Measurements from ENCODE around the gene TBX20. TPM values are rescaled to one million over a fixed set of nuclear protein-coding genes. Genes with fewer than 3 reads are reported as not detected.

TBX20 gene
- total RNA-seq, 3 donors from 2014 or later (not counting 1 experiment from before 2014, with no cell fraction given): not detected

GRCh38 chr7:35285799-35286198, 31.9 kb upstream of the TBX20 start:
- no peak overlapping the region for H3K27ac ChIP-seq (ENCODE audit: low read length)
- WGBS (ENCODE audit: insufficient coverage): no CpG with 5 or more reads among the region's 1 CpG
- no peaks in the 10 kb centered on the region for H3K4me1 Mint-ChIP-seq
- H3K36me3 ChIP-seq (ENCODE audit: control insufficient read depth, insufficient read depth, low read length): no peaks in the 10 kb centered on the region
- peaks cover 0 to 3% of the 10 kb centered on the region in 2 donors for H3K9me3 Mint-ChIP-seq
- intact Hi-C loops (cut with micrococcal nuclease): no loop called here
- no peak for DNase-seq
- H3K4me3 ChIP-seq (ENCODE audit: low read length): no peak overlapping the region
- H3K4me1 ChIP-seq (ENCODE audit: control insufficient read depth, insufficient read depth, low read length): no peaks in the 10 kb centered on the region
- H3K4me3 Mint-ChIP-seq: no peak overlapping the region
- H3K9me3 ChIP-seq (ENCODE audit: control insufficient read depth, insufficient read depth, low read length): no peaks in the 10 kb centered on the region
- ATAC-seq: no peak
- no peak overlapping the region for H3K27ac Mint-ChIP-seq
- peaks cover 6% of the 10 kb centered on the region for H3K27me3 ChIP-seq (ENCODE audit: control insufficient read depth, insufficient read depth, low read length)
- H3K36me3 Mint-ChIP-seq: no peaks in the 10 kb centered on the region
- TF ChIP-seq CTCF (IDR thresholded peaks at IDR 0.05): no peak
- H3K27me3 Mint-ChIP-seq (ENCODE audit: low read depth in 2 of 2): peaks cover 7 to 27% of the 10 kb centered on the region in 2 donors

- Histone ChIP-seq H3K4me1 (ENCODE audit: control insufficient read depth, insufficient read depth, low read length) (no peaks in the 10 kb centered on the region), H3K27ac (ENCODE audit: low read length) (no peak overlapping the region), H3K4me3 (ENCODE audit: low read length) (no peak overlapping the region), H3K27me3 (ENCODE audit: control insufficient read depth, insufficient read depth, low read length) (no peaks in the 10 kb centered on the region), H3K36me3 (ENCODE audit: control insufficient read depth, insufficient read depth, low read length) (no peaks in the 10 kb centered on the region), H3K9me3 (ENCODE audit: control insufficient read depth, insufficient read depth, low read length) (no peaks in the 10 kb centered on the region)
- H3K4me1 Mint-ChIP-seq: no peaks in the 10 kb centered on the region
- no peak for TF ChIP-seq CTCF (IDR thresholded peaks at IDR 0.05)
- no peaks in the 10 kb centered on the region for H3K36me3 Mint-ChIP-seq
- intact Hi-C loops (cut with micrococcal nuclease): no loop called here
- no peak overlapping the region for H3K4me3 Mint-ChIP-seq
- no peaks in the 10 kb centered on the region for H3K9me3 Mint-ChIP-seq
- WGBS (ENCODE audit: insufficient coverage): 76% methylated on average over 3 of the region's 4 CpGs
- ATAC-seq: no peak
- no peak for DNase-seq
- H3K27me3 Mint-ChIP-seq (ENCODE audit: low read depth in 2 of 2): peaks cover 17 to 30% of the 10 kb centered on the region in 2 donors
- H3K27ac Mint-ChIP-seq: no peak overlapping the region
Observed at GRCh38 chr7:35280902-35281301, 27.0 kb upstream of the TBX20 start.

- no peak for TF ChIP-seq CTCF (IDR thresholded peaks at IDR 0.05)
- no peaks in the 10 kb centered on the region for H3K9me3 ChIP-seq (ENCODE audit: control insufficient read depth, insufficient read depth, low read length)
- no peaks in the 10 kb centered on the region for H3K9me3 Mint-ChIP-seq
- intact Hi-C loops (cut with micrococcal nuclease): no loop called here
- DNase-seq (no peak), ATAC-seq (no peak)
- no peak overlapping the region for H3K27ac Mint-ChIP-seq
- no peaks in the 10 kb centered on the region for H3K36me3 ChIP-seq (ENCODE audit: control insufficient read depth, insufficient read depth, low read length)
- no peak overlapping the region for H3K4me3 ChIP-seq (ENCODE audit: low read length)
- no peaks in the 10 kb centered on the region for H3K27me3 ChIP-seq (ENCODE audit: control insufficient read depth, insufficient read depth, low read length)
- H3K4me1 ChIP-seq (ENCODE audit: control insufficient read depth, insufficient read depth, low read length): no peaks in the 10 kb centered on the region
- H3K27ac ChIP-seq (ENCODE audit: low read length): no peak overlapping the region
- H3K36me3 Mint-ChIP-seq: no peaks in the 10 kb centered on the region
- H3K4me1 Mint-ChIP-seq: no peaks in the 10 kb centered on the region
- whole genome bisulfite sequencing (ENCODE audit: insufficient coverage): 100% methylated on average over 1 of the region's 1 CpG
- H3K4me3 Mint-ChIP-seq: no peak overlapping the region
- H3K27me3 Mint-ChIP-seq (ENCODE audit: low read depth in 2 of 2): peaks cover 21 to 56% of the 10 kb centered on the region in 2 donors
Observed at GRCh38 chr7:35277359-35277758, 23.5 kb upstream of the TBX20 start.

GRCh38 chr7:35272246-35272645, 18.3 kb upstream of the TBX20 start:
- Mint-ChIP-seq H3K9me3 (no peaks in the 10 kb centered on the region), H3K4me3 (no peak overlapping the region), H3K4me1 (no peaks in the 10 kb centered on the region), H3K27me3 (ENCODE audit: low read depth in 2 of 2) (peaks cover 15 to 53% of the 10 kb centered on the region in 2 donors), H3K36me3 (no peaks in the 10 kb centered on the region), H3K27ac (no peak overlapping the region)
- DNase-seq: no peak
- TF ChIP-seq CTCF (IDR thresholded peaks at IDR 0.05): no peak
- 94% methylated on average over 1 of the region's 1 CpG for WGBS (ENCODE audit: insufficient coverage)
- H3K9me3 ChIP-seq (ENCODE audit: control insufficient read depth, insufficient read depth, low read length): no peaks in the 10 kb centered on the region
- H3K27me3 ChIP-seq (ENCODE audit: control insufficient read depth, insufficient read depth, low read length): peaks cover 3% of the 10 kb centered on the region
- no peaks in the 10 kb centered on the region for H3K36me3 ChIP-seq (ENCODE audit: control insufficient read depth, insufficient read depth, low read length)
- no peak for ATAC-seq
- intact Hi-C loops (cut with micrococcal nuclease): no loop called here
- H3K27ac ChIP-seq (ENCODE audit: low read length): no peak overlapping the region
- no peak overlapping the region for H3K4me3 ChIP-seq (ENCODE audit: low read length)
- H3K4me1 ChIP-seq (ENCODE audit: control insufficient read depth, insufficient read depth, low read length): no peaks in the 10 kb centered on the region
